ENCODE data around the gene SMCO2. TPM values are rescaled to one million over a fixed set of nuclear protein-coding genes. Genes with fewer than 3 reads are reported as not detected.

The SMCO2 gene
- total RNA-seq, 1 experiment from 2014 or later = 1.7 TPM

- Histone ChIP-seq H3K9me2 (replicated peaks; ENCODE audit: low read length) (no peaks in the 10 kb centered on the region), H3K4me1 (ENCODE audit: insufficient read depth, low read length) (peaks cover 33% of the 10 kb centered on the region), H3K79me2 (ENCODE audit: low read length) (peaks cover 80% of the 10 kb centered on the region), H3K27ac (ENCODE audit: low read length) (no peak overlapping the region), H3K27me3 (ENCODE audit: low read length) (no peaks in the 10 kb centered on the region), H3K4me3 (ENCODE audit: low read length) (no peak overlapping the region), H3K9ac (ENCODE audit: low read length) (no peak overlapping the region), H2AFZ (ENCODE audit: low read length) (no peak overlapping the region), H3F3A (ENCODE audit: low read length, unreplicated experiment) (peaks cover 5% of the 10 kb centered on the region), H3K9me3 (ENCODE audit: low read length) (no peaks in the 10 kb centered on the region), H4K20me1 (ENCODE audit: low read length) (no peaks in the 10 kb centered on the region), H3K36me3 (ENCODE audit: low read depth, low read length) (no peaks in the 10 kb centered on the region), H3K4me2 (ENCODE audit: low read length) (no peak overlapping the region)
- TF ChIP-seq CTCF (conservative IDR thresholded peaks at IDR 0.05; ENCODE audit: low read depth, low read length) (no peak), EZH2 (IDR thresholded peaks at IDR 0.05; ENCODE audit: low read length, unreplicated experiment) (no peak), EZH2phosphoT487 (IDR thresholded peaks at IDR 0.05; ENCODE audit: borderline replicate concordance, low read length) (no peak)
- no TSS peak for BruUV-seq (replicated peaks)
- ATAC-seq (no peak), DNase-seq (no peak)
- intact Hi-C loops (cut with micrococcal nuclease) = no loop called here
- ChIA-PET POLR2A (ENCODE audit: unreplicated experiment) (no interaction called here), CTCF (no interaction called here)
Observed at GRCh38 chr12:27545665-27546064, 99.1 kb downstream of the SMCO2 start.

- Histone ChIP-seq H3F3A (ENCODE audit: low read length, unreplicated experiment) (peaks cover 5% of the 10 kb centered on the region), H3K27ac (ENCODE audit: low read length) (peak overlapping the region; percentile 94), H3K4me1 (ENCODE audit: insufficient read depth, low read length) (peaks cover 38% of the 10 kb centered on the region), H3K9me2 (replicated peaks; ENCODE audit: low read length) (no peaks in the 10 kb centered on the region), H2AFZ (ENCODE audit: low read length) (no peak overlapping the region), H3K4me2 (ENCODE audit: low read length) (no peak overlapping the region), H3K9ac (ENCODE audit: low read length) (no peak overlapping the region), H3K27me3 (ENCODE audit: low read length) (no peaks in the 10 kb centered on the region), H3K4me3 (ENCODE audit: low read length) (no peak overlapping the region), H3K36me3 (ENCODE audit: low read depth, low read length) (no peaks in the 10 kb centered on the region), H4K20me1 (ENCODE audit: low read length) (no peaks in the 10 kb centered on the region), H3K9me3 (ENCODE audit: low read length) (no peaks in the 10 kb centered on the region), H3K79me2 (ENCODE audit: low read length) (peaks cover 78% of the 10 kb centered on the region)
- ATAC-seq = no peak
- intact Hi-C loops (cut with micrococcal nuclease) = no loop called here
- DNase-seq = no peak
- TF ChIP-seq EZH2 (IDR thresholded peaks at IDR 0.05; ENCODE audit: low read length, unreplicated experiment) (no peak), CTCF (conservative IDR thresholded peaks at IDR 0.05; ENCODE audit: low read depth, low read length) (no peak), EZH2phosphoT487 (IDR thresholded peaks at IDR 0.05; ENCODE audit: borderline replicate concordance, low read length) (no peak)
- POLR2A ChIA-PET (ENCODE audit: unreplicated experiment) = no interaction called here
- no TSS peak for BruUV-seq (replicated peaks)
- CTCF ChIA-PET = no interaction called here
Observed at GRCh38 chr12:27547592-27547991, 101.1 kb downstream of the SMCO2 start.

GRCh38 chr12:27548301-27549199 lies 102.0 kb downstream of the SMCO2 start:
- Histone ChIP-seq H3K9me3 (ENCODE audit: low read length) (no peaks in the 10 kb centered on the region), H4K20me1 (ENCODE audit: low read length) (no peaks in the 10 kb centered on the region), H3F3A (ENCODE audit: low read length, unreplicated experiment) (peaks cover 5% of the 10 kb centered on the region), H3K4me3 (ENCODE audit: low read length) (no peak overlapping the region), H2AFZ (ENCODE audit: low read length) (no peak overlapping the region), H3K36me3 (ENCODE audit: low read depth, low read length) (no peaks in the 10 kb centered on the region), H3K27ac (ENCODE audit: low read length) (peak overlapping the region; percentile 94), H3K9ac (ENCODE audit: low read length) (peak overlapping the region; percentile 83), H3K27me3 (ENCODE audit: low read length) (no peaks in the 10 kb centered on the region), H3K4me2 (ENCODE audit: low read length) (peak overlapping the region; percentile 79), H3K79me2 (ENCODE audit: low read length) (peaks cover 78% of the 10 kb centered on the region), H3K4me1 (ENCODE audit: insufficient read depth, low read length) (peaks cover 38% of the 10 kb centered on the region), H3K9me2 (replicated peaks; ENCODE audit: low read length) (no peaks in the 10 kb centered on the region)
- TF ChIP-seq EZH2 (IDR thresholded peaks at IDR 0.05; ENCODE audit: low read length, unreplicated experiment) = no peak
- TF ChIP-seq CTCF (conservative IDR thresholded peaks at IDR 0.05; ENCODE audit: low read depth, low read length) = no peak
- TF ChIP-seq EZH2phosphoT487 (IDR thresholded peaks at IDR 0.05; ENCODE audit: borderline replicate concordance, low read length) = no peak
- BruUV-seq (replicated peaks) = no TSS peak
- intact Hi-C loops (cut with micrococcal nuclease) = loop anchor here (1.0 kb wide), 1 partner anchor 25 kb away; no protein-coding TSS in a partner anchor
- ChIA-PET POLR2A (ENCODE audit: unreplicated experiment) (interaction anchor here (0.7 kb wide), 1 partner anchor 86 kb away, joined by 4 read pairs; no protein-coding TSS in a partner anchor), CTCF (no interaction called here)
- DNase-seq (peak; percentile 35), ATAC-seq (peak; percentile 1; the same call in 1 of the 2 replicates)
